ENCODE measurements around the gene GNPTG. TPM values are rescaled to one million over a fixed set of nuclear protein-coding genes. Genes with fewer than 3 reads are reported as not detected.

The GNPTG gene
- total and polyA plus RNA-seq, 2 of the 13 experiments (the other 11 are each of a cell fraction or from before 2014, with no cell fraction given) = 22.7 to 71.1 TPM

- TF ChIP-seq ATF2 (CRISPR knock-in tag; IDR thresholded peaks at IDR 0.05) (peak; percentile 59; the same call in 1 of the 2 replicates), KDM4B (CRISPR knock-in tag; IDR thresholded peaks at IDR 0.05) (no peak), HHEX (CRISPR knock-in tag; IDR thresholded peaks at IDR 0.05) (no peak), MED1 (CRISPR knock-in tag; IDR thresholded peaks at IDR 0.05) (peak; percentile 75), HIC2 (CRISPR knock-in tag; IDR thresholded peaks at IDR 0.05; ENCODE audit: low read depth) (no peak), SAP130 (CRISPR knock-in tag; IDR thresholded peaks at IDR 0.05; ENCODE audit: low read depth) (peak; percentile 99), PLRG1 (conservative IDR thresholded peaks at IDR 0.05) (no peak), ZBTB38 (CRISPR knock-in tag; IDR thresholded peaks at IDR 0.05) (0 out of 2 replicates have a peak, but pooled peaks have one; percentile 65), ZNF263 (CRISPR knock-in tag; IDR thresholded peaks at IDR 0.05) (peak; percentile 34; the same call in 1 of the 2 replicates), ZNF709 (CRISPR knock-in tag; IDR thresholded peaks at IDR 0.05) (no peak), NKX3-1 (CRISPR knock-in tag; IDR thresholded peaks at IDR 0.05) (no peak), PATZ1 (CRISPR knock-in tag; IDR thresholded peaks at IDR 0.05) (peak; percentile 53; the same call in 1 of the 2 replicates), BRD4 (CRISPR knock-in tag; IDR thresholded peaks at IDR 0.05) (peak; percentile 72; the same call in 1 of the 2 replicates), SP2 (CRISPR knock-in tag; IDR thresholded peaks at IDR 0.05) (no peak), ZFP90 (CRISPR knock-in tag; IDR thresholded peaks at IDR 0.05; ENCODE audit: borderline replicate concordance) (no peak; the same call in 1 of the 2 replicates), ZNF616 (CRISPR knock-in tag; IDR thresholded peaks at IDR 0.05; ENCODE audit: low read depth) (peak; percentile 78; the same call in 1 of the 2 replicates), ATF5 (CRISPR knock-in tag; IDR thresholded peaks at IDR 0.05; ENCODE audit: low read depth) (no peak), CSRNP1 (CRISPR knock-in tag; IDR thresholded peaks at IDR 0.05) (no peak), ZNF567 (CRISPR knock-in tag; IDR thresholded peaks at IDR 0.05; ENCODE audit: borderline replicate concordance) (no peak; the same call in none of the 2 replicates), ZNF30 (CRISPR knock-in tag; IDR thresholded peaks at IDR 0.05) (no peak), RBAK (CRISPR knock-in tag; IDR thresholded peaks at IDR 0.05) (no peak), ZNF274 (CRISPR knock-in tag; IDR thresholded peaks at IDR 0.05) (no peak), ZNF883 (CRISPR knock-in tag; IDR thresholded peaks at IDR 0.05; ENCODE audit: not compliant biosample characterization) (no peak)
Measured at GRCh38 chr16:1351582-1352362, at the start of gene GNPTG, which contains the start of gene TSR3 (continued).
